ENCODE results near the gene GBA2. TPM values are rescaled to one million over a fixed set of nuclear protein-coding genes. Genes with fewer than 3 reads are reported as not detected.

The GBA2 gene
- polyA plus RNA-seq, 1 of the 3 experiments (the other 2 are of a cell fraction): 71.5 TPM

DNA sequence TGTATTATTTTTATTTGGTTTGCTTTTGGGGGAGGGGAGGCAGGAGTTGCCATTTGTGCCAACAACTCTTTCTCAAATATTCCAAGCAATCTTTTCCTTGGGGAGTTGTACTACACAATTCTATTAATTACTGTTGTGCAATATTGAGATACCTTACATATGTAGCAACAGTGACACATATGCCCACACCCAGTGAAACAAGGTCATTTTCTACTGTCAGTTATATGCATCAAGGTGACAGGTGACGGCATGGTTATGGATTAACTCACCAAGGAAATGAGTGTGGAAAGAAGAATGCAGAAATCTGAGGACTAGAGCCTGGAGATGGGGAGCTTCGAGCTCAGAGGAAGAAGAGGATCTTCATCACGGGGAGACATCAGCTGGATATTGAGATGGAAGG, 22.9 kb upstream of the GBA2 start:
- 77% methylated on average over 3 of the region's 3 CpGs for WGBS (ENCODE audit: low lambda C conversion rate)
- no peak for DNase-seq
- POLR2A ChIA-PET: no interaction called here
- Histone ChIP-seq H3K4me3 (ENCODE audit: low read depth in 2 of 2, low read length in 1 of 2) (no peak overlapping the region), H3K9ac (no peak overlapping the region), H2AFZ (ENCODE audit: low read depth) (no peak overlapping the region), H3F3A (replicated peaks; ENCODE audit: insufficient read depth) (no peaks in the 10 kb centered on the region), H3K79me2 (ENCODE audit: insufficient read depth) (no peaks in the 10 kb centered on the region), H3K9me3 (no peaks in the 10 kb centered on the region), H3K4me2 (no peak overlapping the region), H3K4me1 (ENCODE audit: control insufficient read depth in 1 of 2, insufficient read depth in 2 of 2, low read depth in 1 of 2, low read length in 1 of 2) (peaks cover 5 to 11% of the 10 kb centered on the region in 2 experiments; a peak in 3 of 4 replicates), H3K9me2 (no peaks in the 10 kb centered on the region), H3K36me3 (replicated peaks in 1 of 2; ENCODE audit: control insufficient read depth in 1 of 2, insufficient read depth in 2 of 2, low read length in 1 of 2) (no peaks in the 10 kb centered on the region), H3K27ac (ENCODE audit: low read depth in 2 of 2, low read length in 1 of 2) (no peak overlapping the region), H4K20me1 (ENCODE audit: insufficient read depth) (no peaks in the 10 kb centered on the region), H3K27me3 (ENCODE audit: insufficient read depth) (no peaks in the 10 kb centered on the region)
- CTCF ChIA-PET: interaction anchor here (0.9 to 4.4 kb wide), 4 partner anchors 12 to 173 kb away, joined by 3 to 26 read pairs (median 8); partner anchors contain the start of gene HINT2
- no peak for TF ChIP-seq EP300 (IDR thresholded peaks at IDR 0.05; ENCODE audit: borderline replicate concordance in 1 of 2, low read depth in 1 of 2, low read length in 1 of 2)
- TF ChIP-seq, protein P1, sequence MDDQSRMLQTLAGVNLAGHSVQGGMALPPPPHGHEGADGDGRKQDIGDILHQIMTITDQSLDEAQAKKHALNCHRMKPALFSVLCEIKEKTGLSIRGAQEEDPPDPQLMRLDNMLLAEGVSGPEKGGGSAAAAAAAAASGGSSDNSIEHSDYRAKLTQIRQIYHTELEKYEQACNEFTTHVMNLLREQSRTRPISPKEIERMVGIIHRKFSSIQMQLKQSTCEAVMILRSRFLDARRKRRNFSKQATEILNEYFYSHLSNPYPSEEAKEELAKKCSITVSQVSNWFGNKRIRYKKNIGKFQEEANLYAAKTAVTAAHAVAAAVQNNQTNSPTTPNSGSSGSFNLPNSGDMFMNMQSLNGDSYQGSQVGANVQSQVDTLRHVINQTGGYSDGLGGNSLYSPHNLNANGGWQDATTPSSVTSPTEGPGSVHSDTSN (IDR thresholded peaks at IDR 0.05): peak; percentile 42
- TF ChIP-seq SMC3 (IDR thresholded peaks at IDR 0.05; ENCODE audit: low read depth, low read length): no peak
- TF ChIP-seq NRF1 (IDR thresholded peaks at IDR 0.05; ENCODE audit: low read depth, low read length): no peak
- no peak for TF ChIP-seq POLR2AphosphoS5 (IDR thresholded peaks at IDR 0.05; ENCODE audit: low read depth, low read length)

DNA sequence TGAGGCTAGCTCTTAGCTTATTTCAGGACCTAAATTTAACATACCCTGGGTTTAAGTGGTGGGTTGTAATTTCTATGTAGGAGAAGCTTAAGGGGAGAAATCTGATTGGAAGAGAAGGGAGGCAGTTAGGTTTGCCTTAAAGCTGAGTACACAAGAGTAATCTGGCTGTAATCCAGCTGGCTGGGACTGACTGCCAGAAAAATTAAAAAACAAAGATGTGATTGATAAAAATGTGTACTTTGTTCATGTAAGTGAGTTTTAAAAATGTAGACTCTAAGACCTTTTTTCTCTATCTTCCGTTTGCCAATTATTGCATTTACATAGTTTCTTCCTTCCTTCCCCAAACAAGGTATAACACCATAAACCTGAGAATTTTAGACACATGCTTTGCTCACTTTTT, 22.5 kb upstream of the GBA2 start:
- TF ChIP-seq RCOR1 (IDR thresholded peaks at IDR 0.05; ENCODE audit: low read length) (no peak), TEAD4 (IDR thresholded peaks at IDR 0.05; ENCODE audit: borderline replicate concordance, insufficient read depth) (no peak), NFIC (IDR thresholded peaks at IDR 0.05; ENCODE audit: borderline replicate concordance) (peak; percentile 54), MXI1 (IDR thresholded peaks at IDR 0.05; ENCODE audit: low read depth, low read length) (no peak), GATA2 (CRISPR knock-in tag; IDR thresholded peaks at IDR 0.05) (0 out of 2 replicates have a peak, but pooled peaks have one; percentile 14)
- TF ChIP-seq, protein P2, sequence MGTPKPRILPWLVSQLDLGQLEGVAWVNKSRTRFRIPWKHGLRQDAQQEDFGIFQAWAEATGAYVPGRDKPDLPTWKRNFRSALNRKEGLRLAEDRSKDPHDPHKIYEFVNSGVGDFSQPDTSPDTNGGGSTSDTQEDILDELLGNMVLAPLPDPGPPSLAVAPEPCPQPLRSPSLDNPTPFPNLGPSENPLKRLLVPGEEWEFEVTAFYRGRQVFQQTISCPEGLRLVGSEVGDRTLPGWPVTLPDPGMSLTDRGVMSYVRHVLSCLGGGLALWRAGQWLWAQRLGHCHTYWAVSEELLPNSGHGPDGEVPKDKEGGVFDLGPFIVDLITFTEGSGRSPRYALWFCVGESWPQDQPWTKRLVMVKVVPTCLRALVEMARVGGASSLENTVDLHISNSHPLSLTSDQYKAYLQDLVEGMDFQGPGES (IDR thresholded peaks at IDR 0.05; ENCODE audit: low read depth, low read length): no peak
- no peaks in the 10 kb centered on the region for H3K9me2 ChIP-seq
- DNase-seq: no peak
- no peak overlapping the region for H2AFZ ChIP-seq (ENCODE audit: low read depth)
- H3K4me1 ChIP-seq (ENCODE audit: control insufficient read depth in 1 of 2, insufficient read depth in 2 of 2, low read depth in 1 of 2, low read length in 1 of 2): peaks cover 5 to 11% of the 10 kb centered on the region in 2 experiments; a peak in 3 of 4 replicates
- CTCF ChIA-PET: interaction anchor here (0.9 to 4.4 kb wide), 6 partner anchors 11 to 174 kb away, joined by 3 to 26 read pairs (median 4); partner anchors contain the start of gene HINT2
- POLR2A ChIA-PET: interaction anchor here (0.9 kb wide), 1 partner anchor 15 kb away, joined by 5 read pairs; no protein-coding TSS in a partner anchor
- no peaks in the 10 kb centered on the region for H3K27me3 ChIP-seq (ENCODE audit: insufficient read depth)
- no peaks in the 10 kb centered on the region for H3K9me3 ChIP-seq
- no peak overlapping the region for H3K4me3 ChIP-seq (ENCODE audit: low read depth in 2 of 2, low read length in 1 of 2)
- no peak overlapping the region for H3K4me2 ChIP-seq
- no peaks in the 10 kb centered on the region for H3K79me2 ChIP-seq (ENCODE audit: insufficient read depth)
- no peaks in the 10 kb centered on the region for H4K20me1 ChIP-seq (ENCODE audit: insufficient read depth)
- H3K36me3 ChIP-seq (replicated peaks in 1 of 2; ENCODE audit: control insufficient read depth in 1 of 2, insufficient read depth in 2 of 2, low read length in 1 of 2): no peaks in the 10 kb centered on the region
- H3K9ac ChIP-seq: no peak overlapping the region
- no peak overlapping the region for H3K27ac ChIP-seq (ENCODE audit: low read depth in 2 of 2, low read length in 1 of 2)
- H3F3A ChIP-seq (replicated peaks; ENCODE audit: insufficient read depth): no peaks in the 10 kb centered on the region
- 87% methylated on average over 1 of the region's 1 CpG for WGBS (ENCODE audit: low lambda C conversion rate)

Measured in SK-N-SH (cell line).